GM21423 (cell line): Measurements from ENCODE around the gene MRPL54.
"Not testable (repeated sequence)": the region's sequence is repeated elsewhere in the genome, so short reads cannot be mapped to it uniquely, and the experiment has no call there.

ENCODE experiments used
- ATAC-seq: cut with Tn5 transposase; IDR thresholded peaks from one replicate; pipeline ENCODE4 v1.9.1; 2021; ENCODE audit warnings: mild to moderate bottlenecking, moderate library complexity; ENCODE audit not compliant: unreplicated experiment

The MRPL54 gene

DNA sequence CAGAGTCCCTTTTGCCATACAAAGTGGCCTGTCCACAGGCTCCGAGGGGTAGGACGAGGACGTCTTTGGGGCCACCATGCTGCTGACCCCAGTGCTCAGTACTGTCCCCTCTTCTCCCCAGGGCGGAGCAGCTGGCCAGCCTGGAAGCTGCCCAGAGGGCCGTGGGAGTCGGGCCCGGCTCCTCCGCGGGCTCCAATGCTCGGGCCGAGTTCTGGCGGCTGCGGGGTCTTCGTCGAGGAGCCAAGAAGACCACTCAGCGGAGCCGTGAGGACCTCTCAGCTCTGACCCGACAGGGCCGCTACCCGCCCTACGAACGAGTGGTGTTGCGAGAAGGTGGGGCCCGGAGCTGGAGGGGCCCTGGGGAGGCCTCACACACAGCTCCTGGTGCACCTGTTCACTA, 22.1 kb upstream of the MRPL54 start:
- ATAC-seq, result no peak

DNA sequence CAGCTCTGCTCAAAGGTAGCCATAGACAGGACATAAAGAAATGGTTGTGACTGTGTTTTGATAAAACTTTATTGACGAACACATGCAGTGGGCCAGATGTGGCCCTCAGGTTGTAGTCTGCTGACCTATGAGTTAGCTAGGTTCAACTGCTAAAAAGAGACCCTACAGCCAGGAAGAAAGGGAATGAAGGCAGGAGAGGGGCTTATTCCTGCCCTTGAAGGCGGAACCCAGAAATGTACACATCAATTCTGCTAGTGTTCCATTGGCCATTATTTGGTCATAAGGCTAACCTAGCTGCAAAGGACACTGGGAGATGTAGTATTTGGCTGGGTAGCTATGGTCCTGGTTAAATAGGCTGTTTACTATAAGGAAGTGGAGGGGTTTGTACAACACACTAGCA, 19.0 kb upstream of the MRPL54 start:
- ATAC-seq, result no peak

GRCh38 chr19:3745363-3746045, 17.0 kb upstream of the MRPL54 start:
- no peak for ATAC-seq

DNA sequence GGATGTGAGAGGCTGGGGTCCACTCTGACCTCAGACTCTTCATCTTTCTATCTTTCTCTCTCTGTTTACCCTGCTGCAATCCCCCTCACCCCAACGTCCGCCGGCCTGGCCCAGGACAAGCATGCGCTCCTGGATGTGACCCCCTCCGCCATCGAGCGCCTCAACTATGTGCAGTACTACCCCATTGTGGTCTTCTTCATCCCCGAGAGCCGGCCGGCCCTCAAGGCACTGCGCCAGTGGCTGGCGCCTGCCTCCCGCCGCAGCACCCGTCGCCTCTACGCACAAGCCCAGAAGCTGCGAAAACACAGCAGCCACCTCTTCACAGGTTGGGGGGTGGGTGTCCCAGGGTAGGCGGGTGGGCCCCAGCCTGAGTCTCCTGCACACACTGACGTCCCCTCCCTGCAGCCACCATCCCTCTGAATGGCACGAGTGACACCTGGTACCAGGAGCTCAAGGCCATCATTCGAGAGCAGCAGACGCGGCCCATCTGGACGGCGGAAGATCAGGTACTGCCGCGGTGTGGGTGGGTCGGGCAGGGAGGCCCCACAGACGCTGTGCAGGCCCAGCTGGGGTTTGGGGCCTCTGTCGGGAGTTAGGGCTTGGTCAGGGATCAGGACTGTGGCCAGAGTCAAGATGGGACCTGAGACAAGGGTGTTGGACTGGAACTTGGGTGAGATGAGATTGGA, 16.0 kb upstream of the MRPL54 start:
- ATAC-seq, result no peak

GRCh38 chr19:3748965-3749364, 13.5 kb upstream of the MRPL54 start:
- no peak for ATAC-seq

DNA sequence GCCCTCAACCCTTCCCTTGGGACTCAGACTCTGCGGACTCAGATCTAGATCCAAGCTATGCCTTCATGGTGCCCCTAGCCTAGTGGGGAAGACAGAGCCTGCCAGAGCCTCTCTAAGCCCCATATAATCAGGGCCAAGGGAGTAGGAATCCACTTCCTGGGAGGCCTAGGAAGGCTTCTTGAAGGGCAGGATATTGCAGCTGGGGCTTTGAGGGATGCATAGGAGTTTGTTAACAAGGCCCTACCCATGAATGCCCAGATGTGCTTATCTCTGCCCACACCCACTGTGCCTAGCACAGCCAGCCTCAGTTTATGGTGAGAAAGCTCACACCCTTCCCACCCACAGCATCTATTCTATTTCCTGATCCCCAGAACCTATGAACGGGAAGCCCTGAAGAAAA, 12.3 kb upstream of the MRPL54 start:
- no peak for ATAC-seq

GRCh38 chr19:3751236-3751635, 11.2 kb upstream of the MRPL54 start:
- no peak for ATAC-seq

DNA sequence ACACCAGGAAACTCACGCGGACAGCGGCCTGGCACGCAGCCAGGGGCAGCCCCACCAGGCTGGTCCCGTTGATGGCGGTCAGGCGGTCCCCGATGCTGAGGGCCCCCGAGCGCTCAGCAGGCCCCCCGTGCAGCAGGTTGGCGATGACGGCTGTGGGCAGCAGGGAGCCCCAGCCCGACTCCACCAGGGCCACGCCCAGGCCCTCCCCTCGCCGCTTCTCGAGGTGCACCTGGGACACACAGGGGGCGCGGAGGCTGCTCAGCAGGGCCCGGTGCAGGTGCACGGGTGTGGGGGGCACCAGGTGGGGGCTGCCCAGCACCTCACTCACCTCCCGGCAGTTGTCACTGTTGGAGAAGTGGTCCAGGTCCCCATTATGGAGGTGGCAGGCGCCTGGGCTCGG, 10.0 kb upstream of the MRPL54 start:
- ATAC-seq, result no peak

GRCh38 chr19:3753631-3754410, 8.7 kb upstream of the MRPL54 start:
- no peak for ATAC-seq

DNA sequence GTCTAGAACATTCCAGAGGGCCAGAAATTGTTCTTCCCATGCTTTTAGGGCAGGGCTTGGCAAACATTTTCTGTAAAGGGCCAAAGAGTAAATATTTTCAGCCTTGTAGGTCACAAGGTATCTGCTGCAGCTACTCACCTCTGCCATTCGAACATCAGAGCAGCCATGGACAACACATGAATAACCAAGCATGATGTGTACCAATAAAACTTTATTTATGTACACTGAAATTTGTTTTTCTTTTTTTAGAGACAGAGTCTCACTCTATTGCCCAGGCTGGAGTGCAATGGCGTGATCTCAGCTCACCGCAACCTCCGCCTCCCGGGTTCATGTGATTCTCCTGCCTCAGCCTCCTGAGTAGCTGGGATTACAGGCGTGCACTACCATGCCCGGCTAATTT, 4.8 kb upstream of the MRPL54 start:
- ATAC-seq, result not testable (repeated sequence)

- not testable (repeated sequence) for ATAC-seq
These were observed 4.2 kb upstream of the MRPL54 start for GRCh38 chr19:3758297-3758696.

GRCh38 chr19:3759482-3760254, 2.8 kb upstream of the MRPL54 start:
- no peak for ATAC-seq

- ATAC-seq, result no peak
These were observed 1.6 kb upstream of the MRPL54 start for GRCh38 chr19:3760871-3761361.

GRCh38 chr19:3761382-3762129, 926 bp upstream of the MRPL54 start, which contains the start of gene APBA3:
Gene APBA3 (minus strand): TSS chr19:3761692. CDS start chr19:3760264, 1,428 bp downstream.
- ATAC-seq, result peak; percentile 51

- no peak for ATAC-seq
These were observed 380 bp upstream of the MRPL54 start for GRCh38 chr19:3762130-3762473.

DNA sequence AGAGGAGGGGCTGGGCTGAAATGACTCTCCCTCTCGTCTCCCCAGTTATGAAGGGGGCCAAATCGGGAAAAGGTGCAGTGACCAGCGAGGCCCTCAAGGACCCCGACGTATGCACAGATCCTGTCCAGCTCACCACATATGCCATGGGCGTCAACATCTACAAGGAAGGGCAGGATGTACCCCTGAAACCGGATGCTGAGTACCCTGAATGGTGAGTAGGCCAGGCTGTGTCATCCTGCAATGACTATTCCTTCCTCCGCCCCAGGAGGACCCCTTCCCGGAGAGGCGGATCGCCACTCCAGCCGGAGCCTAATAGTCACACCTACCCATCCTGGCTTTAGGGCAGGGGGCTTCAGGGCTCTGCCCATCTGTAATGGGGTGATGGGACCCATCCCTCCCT, 2.6 kb downstream of the MRPL54 start:
- no peak for ATAC-seq

GRCh38 chr19:3765757-3766156, 3.3 kb downstream of the MRPL54 start:
- ATAC-seq, result not testable (repeated sequence)

GRCh38 chr19:3766520-3766919, 4.0 kb downstream of the MRPL54 start:
- no peak for ATAC-seq

- ATAC-seq, result no peak
These were observed 4.6 kb downstream of the MRPL54 start for GRCh38 chr19:3767050-3767449.

DNA sequence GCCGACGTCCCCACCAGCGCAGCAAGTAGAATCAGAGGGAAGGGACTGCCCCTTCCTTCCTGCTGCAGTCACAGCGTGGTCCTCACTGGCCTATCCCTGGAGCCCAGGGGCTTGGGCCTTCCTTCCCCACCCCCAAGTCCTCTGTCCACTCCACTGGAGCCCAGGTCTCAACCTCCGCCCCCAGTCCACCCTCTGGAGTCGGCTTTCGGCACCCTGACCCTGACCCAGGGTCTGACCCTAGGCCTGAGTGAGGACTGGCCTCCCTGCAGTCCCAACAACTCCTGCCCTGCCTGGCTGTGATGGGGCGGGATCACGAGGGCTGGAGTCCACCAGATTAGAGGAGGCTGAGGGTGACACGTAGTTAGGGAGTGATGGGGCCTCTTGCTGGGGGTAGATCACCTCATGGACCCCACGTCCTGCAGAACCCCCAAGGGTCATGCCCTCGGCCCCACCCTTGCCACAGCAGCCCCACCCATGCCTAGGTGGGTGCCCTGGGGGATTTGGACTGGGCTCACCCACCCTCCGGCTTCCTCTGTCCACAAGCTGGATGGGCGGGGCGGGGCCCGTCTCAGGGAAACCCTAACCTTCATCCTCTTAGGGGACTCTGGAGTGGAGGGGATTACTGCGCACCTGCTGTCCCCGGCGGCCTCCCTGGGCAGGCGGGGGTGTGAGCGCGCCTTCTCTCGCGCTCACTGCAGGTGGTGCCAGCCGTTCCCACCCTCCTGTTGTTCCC, 5.7 kb downstream of the MRPL54 start:
- ATAC-seq, result no peak
